ENCODE measurements around the gene FRYL.
A peak's percentile ranks its signal among the peaks of the same experiment; 100 is the strongest.
"Not testable (repeated sequence)": the region's sequence is repeated elsewhere in the genome, so short reads cannot be mapped to it uniquely, and the experiment has no call there.

Gene FRYL

GRCh38 chr4:48699475-48699874 is 80.6 kb downstream of the FRYL start:
- H3K4me3 ChIP-seq (ENCODE audit: control insufficient read depth, low read depth, low read length), result no peak overlapping the region
- no peak for DNase-seq (ENCODE audit: low read depth)

DNA sequence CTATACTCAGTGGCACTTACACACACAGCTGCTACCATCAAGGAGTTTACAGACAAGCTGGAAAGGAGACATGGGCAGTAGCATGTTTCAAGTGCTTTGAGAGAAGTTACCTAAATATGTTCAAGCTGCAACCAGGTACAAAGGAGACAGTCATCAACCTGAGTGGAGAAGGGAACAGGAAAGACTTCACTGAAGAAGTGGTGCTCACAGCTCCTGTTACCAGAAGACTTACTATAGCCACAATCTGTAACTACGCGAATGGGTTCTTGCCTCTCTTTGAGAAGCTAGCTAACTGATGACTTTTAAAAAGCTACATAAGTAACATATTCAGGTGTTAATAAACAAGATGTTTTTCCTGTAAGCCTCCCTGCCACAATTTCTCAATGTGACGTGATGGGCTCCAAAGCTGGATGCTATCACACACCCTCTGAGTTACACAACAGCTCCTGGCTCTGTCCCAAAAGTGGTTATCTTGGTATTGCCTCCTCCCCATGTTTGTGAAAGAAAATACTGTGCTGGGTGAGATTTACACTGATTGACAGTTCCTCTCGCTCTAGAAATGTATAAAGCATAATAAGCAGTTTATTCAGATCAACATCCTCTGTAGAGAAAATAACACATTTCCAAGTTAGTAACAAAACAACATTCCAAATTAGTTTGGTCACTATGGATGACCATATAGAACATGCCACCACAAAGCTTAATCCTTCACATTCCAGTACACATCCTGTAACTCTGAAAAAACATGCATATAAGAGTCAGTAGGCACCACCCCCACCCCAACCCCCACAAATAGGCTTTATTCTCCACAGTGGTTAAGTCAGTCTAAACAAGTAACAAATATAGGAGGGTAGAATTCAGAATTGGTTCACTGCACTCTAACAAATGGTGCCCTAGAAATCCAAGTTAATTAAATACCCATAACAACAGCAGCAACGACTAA is 81.8 kb downstream of the FRYL start:
- DNase-seq (ENCODE audit: low read depth), result peak; percentile 45
- TF ChIP-seq CTCF (IDR thresholded peaks at IDR 0.05; ENCODE audit: control insufficient read depth, insufficient read depth, low read depth, low read length, missing control alignments), result no peak
- no peak overlapping the region for H3K4me3 ChIP-seq (ENCODE audit: control insufficient read depth, low read depth, low read length)

More at GRCh38 chr4:48699475-48699874, 80.6 kb downstream of the FRYL start:
- TF ChIP-seq CTCF (IDR thresholded peaks at IDR 0.05; ENCODE audit: control insufficient read depth, insufficient read depth, low read depth, low read length, missing control alignments), result no peak

- H3K4me3 ChIP-seq (ENCODE audit: control insufficient read depth, low read depth, low read length); DNase-seq (ENCODE audit: low read depth): not testable (repeated sequence)
These were observed 82.6 kb downstream of the FRYL start for GRCh38 chr4:48697516-48697915.

GRCh38 chr4:48694824-48695223 is 85.3 kb downstream of the FRYL start:
- no peak for DNase-seq (ENCODE audit: low read depth)
- TF ChIP-seq CTCF (IDR thresholded peaks at IDR 0.05; ENCODE audit: control insufficient read depth, insufficient read depth, low read depth, low read length, missing control alignments), result no peak

GRCh38 chr4:48693856-48694574 is 86.1 kb downstream of the FRYL start:
- DNase-seq (ENCODE audit: low read depth), result no peak
- TF ChIP-seq CTCF (IDR thresholded peaks at IDR 0.05; ENCODE audit: control insufficient read depth, insufficient read depth, low read depth, low read length, missing control alignments), result no peak
- H3K4me3 ChIP-seq (ENCODE audit: control insufficient read depth, low read depth, low read length), result no peak overlapping the region

More at GRCh38 chr4:48694824-48695223, 85.3 kb downstream of the FRYL start:
- no peak overlapping the region for H3K4me3 ChIP-seq (ENCODE audit: control insufficient read depth, low read depth, low read length)

DNA sequence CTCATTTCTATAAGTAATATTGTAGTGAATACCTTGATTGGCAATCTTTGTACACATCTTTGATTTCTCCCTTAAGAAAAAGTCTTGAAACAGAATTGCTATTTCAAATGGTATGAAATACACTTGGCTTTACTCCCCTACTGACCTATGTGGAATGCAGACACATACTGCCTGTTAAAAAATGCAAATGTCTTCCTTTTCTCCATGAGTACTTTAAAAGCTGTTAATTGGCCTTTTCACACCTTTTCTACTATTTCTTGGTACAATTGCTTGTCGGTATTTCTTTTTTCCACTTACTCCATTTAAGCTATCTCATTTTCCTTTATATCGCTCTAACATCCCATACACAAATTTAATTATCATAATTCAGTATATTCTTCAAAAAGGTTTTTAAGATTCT is 87.2 kb downstream of the FRYL start:
- H3K4me3 ChIP-seq (ENCODE audit: control insufficient read depth, low read depth, low read length), result no peak overlapping the region
- TF ChIP-seq CTCF (IDR thresholded peaks at IDR 0.05; ENCODE audit: control insufficient read depth, insufficient read depth, low read depth, low read length, missing control alignments), result no peak
- no peak for DNase-seq (ENCODE audit: low read depth)

DNA sequence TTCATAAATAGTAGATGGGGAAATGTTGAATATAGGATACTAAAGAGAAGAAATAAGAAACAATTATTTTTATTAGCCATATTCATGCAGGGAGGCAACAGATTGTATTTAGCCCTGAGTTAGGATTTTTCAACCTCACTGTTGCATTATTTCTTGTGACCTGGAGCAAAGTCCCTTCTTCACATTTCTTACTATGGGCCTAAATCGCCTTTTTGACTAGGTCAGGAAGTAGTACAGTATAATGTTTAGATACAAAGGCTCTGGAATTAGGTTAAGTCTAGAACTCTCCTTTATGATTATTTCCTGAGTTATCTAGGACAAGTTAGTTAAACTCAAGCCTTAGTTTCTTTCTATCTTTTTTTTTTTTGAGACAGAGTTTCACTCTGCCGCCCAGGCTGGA is 88.0 kb downstream of the FRYL start:
- TF ChIP-seq CTCF (IDR thresholded peaks at IDR 0.05; ENCODE audit: control insufficient read depth, insufficient read depth, low read depth, low read length, missing control alignments), result no peak
- DNase-seq (ENCODE audit: low read depth), result no peak
- no peak overlapping the region for H3K4me3 ChIP-seq (ENCODE audit: control insufficient read depth, low read depth, low read length)

All from AG09309 (cell line).